Adrenal gland (tissue), 12 donors: ENCODE results near the gene APOL6. TPM values are rescaled to one million over a fixed set of nuclear protein-coding genes. Genes with fewer than 3 reads are reported as not detected.

Experiments
- DNase-seq, 7 donors: peaks; one replicate each; pipeline ENCODE4 v3.0.0-alpha.2; 2019 to 2020
- H3K27ac ChIP-seq, 5 donors: fragments of 200-600 bp; sonication (generic) in 4 of 5; 1 replicate in 3 of 5; 2 replicates in 2 of 5; pipeline versions ENCODE4 v1.5.1 to v1.8.0; 2016 to 2020; ENCODE audit warnings: mild to moderate bottlenecking in 1 of 5
- H3K27me3 ChIP-seq: fragments of 200-600 bp; 2 replicates; pipeline ENCODE4 v1.8.0; 2021
- H3K36me3 ChIP-seq, 2 donors: fragments of 200-600 bp; replicated peaks in 1 of 2; 1 replicate in 1 of 2; 2 replicates in 1 of 2; pipeline versions ENCODE4 v1.5.1 to v1.8.0; 2018 to 2022
- H3K4me1 ChIP-seq, 2 donors: fragments of 200-600 bp; replicated peaks in 1 of 2; 1 replicate in 1 of 2; 2 replicates in 1 of 2; pipeline versions ENCODE4 v1.5.1 to v1.8.0; 2018 to 2021
- H3K4me3 ChIP-seq, 4 donors: fragments of 200-600 bp; sonication (generic) in 3 of 4; one replicate each; pipeline ENCODE4 v1.5.1; 2016 to 2018
- H3K9me3 ChIP-seq, 3 donors: fragments of 200-600 bp; sonication (generic) in 1 of 3; replicated peaks in 1 of 3; 1 replicate in 2 of 3; 2 replicates in 1 of 3; pipeline versions ENCODE4 v1.5.1 to v1.8.0; 2016 to 2021
- POLR2A ChIP-seq, 2 donors: fragments of 450-650 bp; IDR thresholded peaks; one replicate each; pipeline ENCODE4 v1.6.1; 2017; ENCODE audit warnings: antibody characterized with exemption in 2 of 2, mild to moderate bottlenecking in 2 of 2, moderate library complexity in 1 of 2
- WGBS, 4 donors: extraction: QIAGEN DNeasy Blood & Tissue Kit in 2 of 4; methylation state at CpG; one replicate each; pipeline versions ENCODE4 v1.1.5 to v1.1.7; 2013 to 2017; 5-methylcytosine and 5-hydroxymethylcytosine counted together
- intact Hi-C, 2 donors: fragments of 100-400 bp; cut with DNase I; formaldehyde crosslinking; loops; one replicate each; pipeline versions ENCODE4 v1.14.1 to v1.15.0; 2022 to 2023
- polyA plus RNA-seq, 3 donors: library from polyadenylated mRNA; stranded (reverse); fragments of 200-250 nt in 2 of 3; fragments of 350-450 nt in 1 of 3; fragmentation: Illumina TruSeq in 1 of 3; extraction: RNeasy Lipid Tissue Mini Kit (QIAGEN cat#74804) in 1 of 3; gene quantifications; one replicate each; pipeline ENCODE4 v1.2.3, GENCODE V29; 2013 to 2014
- total RNA-seq, 9 donors: library from RNA; depleted of rRNA in 4 of 9; stranded (reverse); fragments of >200 nt in 4 of 9; fragments of 120-200 nt in 1 of 9; fragmentation: NEBNext Ultra II Directional in 1 of 9; extraction: Animal tissue kit (Norgen Biotek cat#: 25700) in 1 of 9; gene quantifications; one replicate each; pipeline versions ENCODE4 v1.1.0 to v1.2.4, GENCODE V29; 2013 to 2023
- TF ChIP-seq, protein P1 (sequence below), 6 experiments: fragments of 450-650 bp in 4 of 6; fragments of 200-600 bp in 2 of 6; sonication (generic) in 1 of 6; IDR thresholded peaks; 1 replicate in 5 of 6; 2 replicates in 1 of 6; pipeline versions ENCODE4 v1.5.1 to v1.8.0; 2016 to 2021; ENCODE audit warnings: antibody characterized with exemption in 6 of 6, mild to moderate bottlenecking in 2 of 6, moderate library complexity in 1 of 6
- donor health status: healthy with polysubstance abuse.
- donor health status: Bipolar disorder and iron deficiency.
- donor health status: DM: yes; HTN: yes; CAD: no.
- donor health status: DM: no; HTN: no; CAD: no.
- donor health status: DM: no; HTN: no; CAD: no.
- donor health status: DM: yes; HTN: yes; CAD: no.

Gene APOL6
- total and polyA plus RNA-seq, 12 donors, result 6.5 to 37.9 (median 18.5) TPM

DNA sequence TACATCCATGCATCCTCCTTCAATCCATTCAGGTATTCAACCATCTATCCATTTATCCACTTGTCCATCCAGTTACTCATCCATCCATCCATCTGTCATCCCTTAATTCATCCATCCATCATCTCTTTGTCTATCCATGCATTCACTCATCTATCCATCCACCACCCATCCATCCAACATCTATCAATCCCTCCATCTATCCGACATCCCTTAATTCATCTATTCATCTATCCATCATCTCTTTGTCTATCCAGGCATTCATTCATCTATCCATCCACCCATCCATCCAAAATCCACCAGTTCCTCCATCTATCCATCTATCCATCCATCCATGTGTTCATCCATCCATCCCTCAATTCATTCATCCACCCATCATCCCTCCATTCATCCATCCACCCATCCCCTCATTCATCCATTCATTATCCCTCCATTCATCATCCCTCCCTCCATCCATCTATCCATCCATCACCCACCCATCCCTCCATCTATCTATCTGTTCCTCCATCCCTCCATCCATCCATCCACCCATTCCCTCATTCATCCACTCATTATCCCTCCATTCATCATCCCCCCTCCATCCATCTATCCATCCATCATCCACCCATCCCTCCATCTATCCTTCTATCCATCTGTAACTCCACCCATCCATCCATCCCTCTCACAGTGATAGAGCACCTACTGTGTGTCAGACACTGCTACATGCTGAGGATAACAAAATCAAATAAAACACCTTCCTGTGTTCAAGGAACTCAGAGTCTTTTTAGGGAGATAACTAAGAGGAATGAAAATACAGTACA is 29.6 kb upstream of the APOL6 start:
- H3K27me3 ChIP-seq, result no peaks in the 10 kb centered on the region
- 94 to 100% (median 97%) methylated on average over 1 of the region's 1 CpG for WGBS, 4 donors
- H3K36me3 ChIP-seq, result no peaks in the 10 kb centered on the region
- TF ChIP-seq POLR2A (IDR thresholded peaks at IDR 0.05), result no peak
- TF ChIP-seq, protein P1, sequence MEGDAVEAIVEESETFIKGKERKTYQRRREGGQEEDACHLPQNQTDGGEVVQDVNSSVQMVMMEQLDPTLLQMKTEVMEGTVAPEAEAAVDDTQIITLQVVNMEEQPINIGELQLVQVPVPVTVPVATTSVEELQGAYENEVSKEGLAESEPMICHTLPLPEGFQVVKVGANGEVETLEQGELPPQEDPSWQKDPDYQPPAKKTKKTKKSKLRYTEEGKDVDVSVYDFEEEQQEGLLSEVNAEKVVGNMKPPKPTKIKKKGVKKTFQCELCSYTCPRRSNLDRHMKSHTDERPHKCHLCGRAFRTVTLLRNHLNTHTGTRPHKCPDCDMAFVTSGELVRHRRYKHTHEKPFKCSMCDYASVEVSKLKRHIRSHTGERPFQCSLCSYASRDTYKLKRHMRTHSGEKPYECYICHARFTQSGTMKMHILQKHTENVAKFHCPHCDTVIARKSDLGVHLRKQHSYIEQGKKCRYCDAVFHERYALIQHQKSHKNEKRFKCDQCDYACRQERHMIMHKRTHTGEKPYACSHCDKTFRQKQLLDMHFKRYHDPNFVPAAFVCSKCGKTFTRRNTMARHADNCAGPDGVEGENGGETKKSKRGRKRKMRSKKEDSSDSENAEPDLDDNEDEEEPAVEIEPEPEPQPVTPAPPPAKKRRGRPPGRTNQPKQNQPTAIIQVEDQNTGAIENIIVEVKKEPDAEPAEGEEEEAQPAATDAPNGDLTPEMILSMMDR (IDR thresholded peaks at IDR 0.05), result no peak
- H3K4me3 ChIP-seq, result no peak overlapping the region
- intact Hi-C loops, result no loop called here
- H3K27ac ChIP-seq, result no peak overlapping the region
- H3K9me3 ChIP-seq, result no peaks in the 10 kb centered on the region
- no peak for DNase-seq
- peaks cover 0 to 8% of the 10 kb centered on the region in 2 donors for H3K4me1 ChIP-seq

DNA sequence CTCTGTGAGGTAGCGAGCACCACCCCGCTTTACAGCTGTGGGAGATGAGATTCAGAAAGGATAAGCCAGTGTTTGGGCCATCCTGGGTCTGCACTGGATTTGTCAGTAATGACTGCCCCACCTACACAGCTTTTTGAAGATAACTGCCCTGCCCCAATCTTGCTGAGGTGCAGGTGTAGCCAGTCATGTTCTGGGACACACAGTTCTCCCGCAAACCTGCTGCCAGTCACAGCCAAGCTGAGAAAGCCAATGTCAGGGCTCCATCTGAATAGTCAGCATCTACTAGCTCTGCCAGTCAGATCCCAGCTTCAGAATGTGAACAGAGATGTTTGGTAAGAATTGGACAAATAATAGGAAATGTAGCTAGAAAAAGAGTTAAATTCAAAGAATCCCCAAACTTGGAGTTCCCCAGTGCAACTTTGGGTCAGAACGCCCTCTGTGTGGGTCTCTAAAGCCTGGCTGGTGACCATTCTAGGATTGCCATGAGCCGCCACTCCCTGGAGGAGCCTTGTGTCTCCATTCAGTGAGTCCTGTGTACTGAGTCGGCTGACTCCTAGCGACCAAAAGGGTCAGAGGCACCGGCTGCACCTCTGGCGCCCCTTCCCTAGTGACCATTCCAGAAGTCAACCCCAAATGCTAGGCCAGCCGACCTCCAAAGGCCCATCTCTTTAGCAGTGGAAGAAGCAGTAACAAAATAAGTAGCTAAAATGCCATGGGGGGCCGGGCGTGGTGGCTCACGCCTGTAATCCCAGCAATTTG is 28.7 kb upstream of the APOL6 start:
- Histone ChIP-seq H3K9me3 (no peaks in the 10 kb centered on the region), H3K27me3 (no peaks in the 10 kb centered on the region), H3K4me1 (peaks cover 0 to 8% of the 10 kb centered on the region in 2 donors), H3K36me3 (no peaks in the 10 kb centered on the region), H3K4me3 (no peak overlapping the region), H3K27ac (no peak overlapping the region)
- TF ChIP-seq, protein P1 (IDR thresholded peaks at IDR 0.05), result no peak
- TF ChIP-seq POLR2A (IDR thresholded peaks at IDR 0.05), result no peak
- no peak for DNase-seq
- intact Hi-C loops, result loop anchor here (5.0 to 10.0 kb wide), 2 partner anchors 267 to 505 kb away; no protein-coding TSS in a partner anchor
- 88 to 97% (median 94%) methylated on average over 10 to 13 of the region's 13 CpGs for WGBS, 4 donors

DNA sequence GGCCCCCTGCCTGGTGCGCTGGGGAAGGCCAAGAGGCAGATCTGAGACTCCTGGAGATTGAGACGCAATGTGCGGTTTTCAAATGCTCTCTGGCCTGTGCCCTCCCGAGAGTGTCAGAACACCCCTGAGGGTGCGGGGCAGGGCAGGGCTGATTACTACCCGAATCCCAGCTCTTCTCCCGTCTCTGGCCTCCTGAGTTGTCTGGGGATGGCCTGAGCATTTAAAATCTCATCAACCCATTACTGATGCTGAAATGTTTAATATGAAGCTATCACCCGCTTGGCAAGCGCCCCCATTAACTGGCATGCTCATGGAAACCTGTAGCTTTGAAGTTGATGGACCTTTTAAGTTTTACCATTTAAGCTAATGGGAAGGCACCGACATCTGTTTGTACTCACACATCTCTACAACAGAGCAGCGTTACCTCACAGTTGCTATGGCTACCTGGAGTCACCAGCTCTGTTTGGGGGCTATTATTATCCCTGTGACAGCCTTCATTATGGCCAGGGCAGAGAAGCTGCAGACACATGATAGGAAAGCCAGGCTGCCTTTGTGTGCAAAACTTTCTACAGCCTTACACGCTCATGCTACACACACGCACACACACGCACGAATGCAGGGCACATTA is 27.5 kb upstream of the APOL6 start:
- peaks cover 0 to 8% of the 10 kb centered on the region in 2 donors for H3K4me1 ChIP-seq
- H3K36me3 ChIP-seq, result no peaks in the 10 kb centered on the region
- H3K9me3 ChIP-seq, result no peaks in the 10 kb centered on the region
- no peaks in the 10 kb centered on the region for H3K27me3 ChIP-seq
- no peak overlapping the region for H3K4me3 ChIP-seq
- TF ChIP-seq, protein P1 (IDR thresholded peaks at IDR 0.05), result no peak
- TF ChIP-seq POLR2A (IDR thresholded peaks at IDR 0.05), result no peak
- WGBS, 4 donors, result 84 to 91% (median 88%) methylated on average over 6 to 15 of the region's 15 CpGs
- DNase-seq, result peak in 1 of 7 donors; percentile 81
- peak overlapping the region in 1 of 5 donors; percentile 50 for H3K27ac ChIP-seq
- intact Hi-C loops, result loop anchor here (5.0 to 10.0 kb wide), 2 partner anchors 268 to 504 kb away; no protein-coding TSS in a partner anchor

DNA sequence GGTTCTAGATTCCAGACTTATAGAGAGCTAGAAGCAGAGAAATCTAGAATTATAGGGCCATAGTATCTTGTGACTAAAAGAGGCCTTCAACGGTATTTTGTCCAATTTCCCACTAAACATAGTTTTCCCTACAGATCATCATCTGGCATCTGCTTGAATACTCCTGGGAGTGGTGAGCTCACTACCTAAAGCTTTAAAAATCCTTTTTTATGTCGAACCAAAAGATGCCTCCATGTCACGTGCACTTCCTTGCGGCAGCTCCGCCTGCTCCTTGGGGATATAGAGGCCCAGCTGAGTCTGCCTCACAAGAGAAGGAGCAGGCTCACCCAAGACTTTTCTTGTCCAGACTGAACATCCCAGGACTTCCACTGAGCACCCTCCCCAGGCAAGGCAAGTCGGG is 26.8 kb upstream of the APOL6 start:
- Histone ChIP-seq H3K36me3 (no peaks in the 10 kb centered on the region), H3K27me3 (no peaks in the 10 kb centered on the region), H3K4me3 (no peak overlapping the region), H3K9me3 (no peaks in the 10 kb centered on the region), H3K27ac (no peak overlapping the region), H3K4me1 (peaks cover 0 to 13% of the 10 kb centered on the region in 2 donors)
- DNase-seq, result no peak
- intact Hi-C loops, result loop anchor here (5.0 to 10.0 kb wide), 2 partner anchors 269 to 503 kb away; no protein-coding TSS in a partner anchor
- TF ChIP-seq, protein P1 (IDR thresholded peaks at IDR 0.05), result no peak
- no peak for TF ChIP-seq POLR2A (IDR thresholded peaks at IDR 0.05)
- WGBS, 4 donors, result 89 to 95% (median 94%) methylated on average over 5 to 6 of the region's 6 CpGs
